ENCODE results near the gene EMP1. TPM values are rescaled to one million over a fixed set of nuclear protein-coding genes. Genes with fewer than 3 reads are reported as not detected.

EMP1 gene
- polyA plus RNA-seq, 2 of the 4 experiments (the other 2 are of a cell fraction) = 17.3 to 21.2 TPM

DNA sequence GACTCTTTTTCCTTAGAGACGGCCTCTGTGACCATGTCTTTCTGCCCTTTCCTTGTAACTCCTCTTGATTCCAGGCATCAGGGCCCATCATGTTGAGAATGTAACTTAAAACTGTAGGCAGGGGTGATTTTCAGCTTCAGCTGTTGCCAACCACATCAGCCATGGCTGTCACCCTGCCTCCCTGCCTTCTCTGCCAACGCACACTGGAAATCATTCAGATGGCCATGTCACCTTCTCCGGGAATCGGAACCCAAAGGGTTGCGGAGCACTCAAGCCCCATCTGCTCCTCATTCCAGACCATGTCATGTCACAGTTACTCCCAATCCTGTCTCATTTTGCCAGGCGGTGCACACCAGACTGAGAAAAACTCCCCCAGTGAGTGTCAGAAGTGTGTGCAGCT lies 72.1 kb downstream of the EMP1 start:
- no peaks in the 10 kb centered on the region for H3K4me1 ChIP-seq
- FAIRE-seq (no peak), DNase-seq (ENCODE audit: low read depth in 1 of 2, low spot score in 1 of 2) (no peak), ATAC-seq (no peak)
- H3K9me3 ChIP-seq = no peaks in the 10 kb centered on the region
- POLR2A ChIA-PET = no interaction called here
- no peak overlapping the region for H3K4me3 ChIP-seq
- CTCF ChIA-PET = interaction anchor here (1.1 to 10.4 kb wide), 3 partner anchors 10 to 898 kb away, joined by 3 to 70 read pairs (median 12); no protein-coding TSS in a partner anchor
- WGBS (ENCODE audit: missing lambda C conversion rate) = 92% methylated on average over 6 of the region's 6 CpGs
- TF ChIP-seq CHD4 (IDR thresholded peaks at IDR 0.05; ENCODE audit: borderline replicate concordance) (no peak), RFX5 (IDR thresholded peaks at IDR 0.05) (no peak)
- TF ChIP-seq, protein P1, sequence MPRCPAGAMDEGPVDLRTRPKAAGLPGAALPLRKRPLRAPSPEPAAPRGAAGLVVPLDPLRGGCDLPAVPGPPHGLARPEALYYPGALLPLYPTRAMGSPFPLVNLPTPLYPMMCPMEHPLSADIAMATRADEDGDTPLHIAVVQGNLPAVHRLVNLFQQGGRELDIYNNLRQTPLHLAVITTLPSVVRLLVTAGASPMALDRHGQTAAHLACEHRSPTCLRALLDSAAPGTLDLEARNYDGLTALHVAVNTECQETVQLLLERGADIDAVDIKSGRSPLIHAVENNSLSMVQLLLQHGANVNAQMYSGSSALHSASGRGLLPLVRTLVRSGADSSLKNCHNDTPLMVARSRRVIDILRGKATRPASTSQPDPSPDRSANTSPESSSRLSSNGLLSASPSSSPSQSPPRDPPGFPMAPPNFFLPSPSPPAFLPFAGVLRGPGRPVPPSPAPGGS (IDR thresholded peaks at IDR 0.05) = no peak
- H3K27ac ChIP-seq = no peak overlapping the region
- H3K4me2 ChIP-seq = no peak overlapping the region

Other genes with a start within 250 kb of the EMP1 start
- gene GPRC5D, start 244.6 kb upstream of the EMP1 start, polyA plus RNA-seq (2011; rRNA removed) = not detected in 2 replicates
- not detected in 3 replicates for gene GPRC5D, start 244.6 kb upstream of the EMP1 start, polyA plus RNA-seq (2017; fragmentation: RNase III; extraction: RNeasy Plus Mini Kit Qiagen cat#74134 plus additional on column Dnase treatment)
- gene HEBP1, start 196.5 kb upstream of the EMP1 start, polyA plus RNA-seq (2011; rRNA removed) = 24.8 and 40.3 TPM in 2 replicates
- gene HEBP1, start 196.5 kb upstream of the EMP1 start, polyA plus RNA-seq (2017; fragmentation: RNase III; extraction: RNeasy Plus Mini Kit Qiagen cat#74134 plus additional on column Dnase treatment) = 47.5 to 49.3 TPM (median 48.9 TPM) in 3 replicates
- gene FAM234B, start 152.3 kb upstream of the EMP1 start, polyA plus RNA-seq (2011; rRNA removed) = 7.4 and 7.5 TPM in 2 replicates
- 2.5 to 2.8 TPM (median 2.6 TPM) in 3 replicates for gene FAM234B, start 152.3 kb upstream of the EMP1 start, polyA plus RNA-seq (2017; fragmentation: RNase III; extraction: RNeasy Plus Mini Kit Qiagen cat#74134 plus additional on column Dnase treatment)
- gene GSG1, start 93.1 kb upstream of the EMP1 start, polyA plus RNA-seq (2011; rRNA removed) = not detected in 2 replicates
- 0.06 to 0.26 TPM (median 0.16 TPM) in 3 replicates for gene GSG1, start 93.1 kb upstream of the EMP1 start, polyA plus RNA-seq (2017; fragmentation: RNase III; extraction: RNeasy Plus Mini Kit Qiagen cat#74134 plus additional on column Dnase treatment)